Dermis blood vessel endothelial cell (primary cell): ENCODE results near the gene R3HDM2. TPM values are rescaled to one million over a fixed set of nuclear protein-coding genes. Genes with fewer than 3 reads are reported as not detected.
A peak's percentile ranks its signal among the peaks of the same experiment; 100 is the strongest.

Source experiments
- DNase-seq: peaks from one replicate; pipeline ENCODE4 v3.0.0; 2010
- total RNA-seq: library from RNA; depleted of rRNA; stranded (reverse); fragments of >200 nt; gene quantifications from 2 replicates; pipeline ENCODE4 v1.2.3, GENCODE V29; 2014

Gene R3HDM2
- total RNA-seq, 1 donor from 2014 or later: 8.8 TPM

- no peak for DNase-seq
These were observed 167.7 kb downstream of the R3HDM2 start for GRCh38 chr12:57263096-57263495.

- no peak for DNase-seq
These were observed 168.6 kb downstream of the R3HDM2 start for GRCh38 chr12:57262126-57262822.

- no peak for DNase-seq
These were observed 169.4 kb downstream of the R3HDM2 start for GRCh38 chr12:57261428-57261865.

- DNase-seq: no peak
These were observed 170.5 kb downstream of the R3HDM2 start for GRCh38 chr12:57260366-57260765.

GRCh38 chr12:57258977-57259970 is 171.6 kb downstream of the R3HDM2 start:
- DNase-seq: no peak

- no peak for DNase-seq
These were observed 174.9 kb downstream of the R3HDM2 start for GRCh38 chr12:57255916-57256315.

- DNase-seq: no peak
These were observed 176.2 kb downstream of the R3HDM2 start for GRCh38 chr12:57254506-57255280.

- DNase-seq: no peak
These were observed 179.9 kb downstream of the R3HDM2 start, which contains the start of gene STAC3 for GRCh38 chr12:57250956-57251355. Gene STAC3, minus strand, starts transcription at chr12:57251187. Its CDS starts 1,551 bp downstream, at chr12:57249636.

GRCh38 chr12:57250541-57250940 is 180.3 kb downstream of the R3HDM2 start:
- no peak for DNase-seq

GRCh38 chr12:57248934-57249742 is 181.7 kb downstream of the R3HDM2 start:
- no peak for DNase-seq

GRCh38 chr12:57247041-57247440 is 183.8 kb downstream of the R3HDM2 start:
- DNase-seq: no peak

GRCh38 chr12:57244312-57244696 is 186.5 kb downstream of the R3HDM2 start:
- DNase-seq: no peak

GRCh38 chr12:57243521-57244311 is 187.1 kb downstream of the R3HDM2 start:
- DNase-seq: peak; percentile 78

GRCh38 chr12:57242691-57243454 is 188.0 kb downstream of the R3HDM2 start:
- peak; percentile 66 for DNase-seq

- DNase-seq: no peak
These were observed 188.5 kb downstream of the R3HDM2 start for GRCh38 chr12:57242329-57242690.

GRCh38 chr12:57241402-57242310 is 189.2 kb downstream of the R3HDM2 start:
- DNase-seq: no peak

GRCh38 chr12:57240926-57241401 is 189.9 kb downstream of the R3HDM2 start:
- DNase-seq: no peak

- DNase-seq: no peak
These were observed 190.5 kb downstream of the R3HDM2 start for GRCh38 chr12:57240066-57240921.
